A549 (cell line): Measurements from ENCODE around the gene TIAM2. TPM values are rescaled to one million over a fixed set of nuclear protein-coding genes. Genes with fewer than 3 reads are reported as not detected.

Experiments used
- ATAC-seq, 2 experiments: fragments of 200-7000 bp in 1 of 2; fragments of >200 bp in 1 of 2; cut with Nextera tagmentation in 1 of 2; cut with Tn5 transposase in 1 of 2; 3 replicates each; pipeline versions ENCODE4 v1.8.0 to v1.9.1; 2018 to 2020; ENCODE audit warnings: mild to moderate bottlenecking in 1 of 2, moderate library complexity in 1 of 2
- CTCF ChIA-PET: fragments of 300-600 bp; sonication (Branson Sonifier 250); formaldehyde crosslinking; extraction: SDS; loops from one replicate; lab custom pipeline; 2021; ENCODE audit warnings: antibody characterized with exemption, inconsistent platforms; lab: Yijun Ruan, JAX
- POLR2A ChIA-PET: fragments of 350-600 bp; formaldehyde crosslinking; extraction: SDS; loops from one replicate; lab custom pipeline; 2021; ENCODE audit warnings: antibody characterized with exemption, inconsistent platforms; lab: Yijun Ruan, JAX
- DNase-seq, 2 experiments: peaks; one replicate each; pipeline versions ENCODE4 v3.0.0 to v3.0.0-alpha.2; 2011 to 2016; ENCODE audit warnings: low read depth in 1 of 2, low spot score in 1 of 2
- FAIRE-seq: peaks from 2 replicates; lab custom pipeline; 2011; peaks lifted over from hg19 to GRCh38; lab: Jason Lieb, UNC
- H3K27ac ChIP-seq, 2 experiments: fragments of >200 bp; sonication (Bioruptor Twin); formaldehyde crosslinking; 3 replicates each; pipeline ENCODE4 v1.5.1; 2016 to 2017
- H3K4me1 ChIP-seq: fragments of >200 bp; sonication (Bioruptor Twin); formaldehyde crosslinking; 3 replicates; pipeline ENCODE4 v1.6.1; 2016
- H3K4me2 ChIP-seq: fragments of >200 bp; sonication (Bioruptor Twin); formaldehyde crosslinking; 3 replicates; pipeline ENCODE4 v1.6.1; 2016
- H3K4me3 ChIP-seq: fragments of >200 bp; sonication (Bioruptor Twin); formaldehyde crosslinking; 3 replicates; pipeline ENCODE4 v1.5.1; 2016
- H3K9me3 ChIP-seq: fragments of >200 bp; sonication (Bioruptor Twin); formaldehyde crosslinking; 3 replicates; pipeline ENCODE4 v1.6.1; 2016
- CBX2 ChIP-seq: fragments of 200-600 bp; sonication (generic); IDR thresholded peaks from 2 replicates; pipeline ENCODE4 v1.6.1; 2016; ENCODE audit warnings: low read depth, mild to moderate bottlenecking, borderline replicate concordance
- CBX8 ChIP-seq: fragments of 200-600 bp; sonication (generic); IDR thresholded peaks from 2 replicates; pipeline ENCODE4 v1.6.1; 2016
- CHD2 ChIP-seq: fragments of 150-350 bp; IDR thresholded peaks from 2 replicates; pipeline ENCODE4 v1.6.1; 2014; ENCODE audit warnings: low read length; ENCODE audit not compliant: partially characterized antibody
- CTCF ChIP-seq: fragments of >200 bp; sonication (Bioruptor Twin); formaldehyde crosslinking; IDR thresholded peaks from 3 replicates; pipeline ENCODE4 v1.5.1; 2016
- FOSL2 ChIP-seq, 2 experiments: fragments of 450-650 bp in 1 of 2; fragments of >200 bp in 1 of 2; sonication (Bioruptor Twin) in 1 of 2; formaldehyde crosslinking; IDR thresholded peaks; 2 replicates each; pipeline versions ENCODE4 v1.5.0 to v1.6.1; 2016 to 2020; ENCODE audit warnings: mild to moderate bottlenecking in 1 of 2, moderate library complexity in 1 of 2
- HDAC2 ChIP-seq: fragments of 200-600 bp; sonication (generic); IDR thresholded peaks from 2 replicates; pipeline ENCODE4 v1.6.1; 2016
- HOXB13 ChIP-seq: fragments of 250-450 bp; sonication (Bioruptor Pico); IDR thresholded peaks from 2 replicates; pipeline ENCODE4 v1.5.0; 2020; ENCODE audit warnings: low read depth, mild to moderate bottlenecking, moderate library complexity
- JUNB ChIP-seq: fragments of >200 bp; sonication (Bioruptor Twin); formaldehyde crosslinking; IDR thresholded peaks from 2 replicates; pipeline ENCODE4 v1.6.1; 2016
- KDM5A ChIP-seq: fragments of 200-600 bp; sonication (generic); IDR thresholded peaks from 2 replicates; pipeline ENCODE4 v1.6.1; 2016; ENCODE audit warnings: antibody characterized with exemption, mild to moderate bottlenecking
- MAFK ChIP-seq: fragments of 450-650 bp; IDR thresholded peaks from 2 replicates; pipeline ENCODE4 v1.6.1; 2014; ENCODE audit not compliant: partially characterized antibody
- RAD21 ChIP-seq, 2 experiments: fragments of >200 bp in 1 of 2; sonication (Bioruptor Twin) in 1 of 2; formaldehyde crosslinking in 1 of 2; IDR thresholded peaks in 1 of 2; conservative IDR thresholded peaks in 1 of 2; 2 replicates in 1 of 2; 3 replicates in 1 of 2; pipeline ENCODE4 v1.6.1; 2012 to 2018; ENCODE audit warnings: inconsistent platforms in 1 of 2
- RARB ChIP-seq: fragments of 250-450 bp; sonication (Bioruptor Pico); IDR thresholded peaks from 2 replicates; pipeline ENCODE4 v1.8.0; 2021; ENCODE audit warnings: mild to moderate bottlenecking, moderate library complexity
- RNF2 ChIP-seq: fragments of 200-600 bp; sonication (generic); IDR thresholded peaks from 2 replicates; pipeline ENCODE4 v1.6.1; 2016; ENCODE audit warnings: low read depth, mild to moderate bottlenecking, antibody characterized with exemption, moderate library complexity, borderline replicate concordance
- SMC3 ChIP-seq: fragments of >200 bp; sonication (Bioruptor Twin); formaldehyde crosslinking; IDR thresholded peaks from 3 replicates; pipeline ENCODE4 v1.6.1; 2018; ENCODE audit warnings: inconsistent platforms
- TFCP2L1 ChIP-seq: fragments of 250-450 bp; sonication (Bioruptor Pico); IDR thresholded peaks from 2 replicates; pipeline ENCODE4 v1.5.0; 2021; ENCODE audit warnings: mild to moderate bottlenecking
- ZFP36 ChIP-seq: fragments of 450-650 bp; IDR thresholded peaks from 2 replicates; pipeline ENCODE4 v1.6.1; 2014; ENCODE audit warnings: borderline replicate concordance; ENCODE audit not compliant: partially characterized antibody
- ZSCAN20 ChIP-seq: fragments of 250-450 bp; sonication (Bioruptor Pico); IDR thresholded peaks from 2 replicates; pipeline ENCODE4 v1.8.0; 2022; ENCODE audit warnings: mild to moderate bottlenecking, moderate library complexity
- polyA plus RNA-seq, 4 experiments: library from polyadenylated mRNA; depleted of rRNA in 3 of 4; stranded (reverse); fragments of >200 nt; fragmentation: RNase III in 1 of 4; extraction: RNeasy Plus Mini Kit Qiagen cat#74134 plus additional on column Dnase treatment in 1 of 4; gene quantifications; 2 replicates in 3 of 4; 3 replicates in 1 of 4; pipeline ENCODE4 v1.2.3, GENCODE V29; 2011 to 2017
- TF ChIP-seq, protein P1 (sequence below): fragments of 150-350 bp; IDR thresholded peaks from 2 replicates; pipeline ENCODE4 v1.6.1; 2014; ENCODE audit warnings: low read depth, mild to moderate bottlenecking, low read length
- TF ChIP-seq, protein P2 (sequence below): fragments of >200 bp; sonication (Bioruptor Twin); formaldehyde crosslinking; IDR thresholded peaks from 3 replicates; pipeline ENCODE4 v1.6.1; 2016
- TF ChIP-seq, protein P3 (sequence below): fragments of 200-600 bp; sonication (generic); IDR thresholded peaks from 2 replicates; pipeline ENCODE4 v1.6.1; 2016; ENCODE audit warnings: antibody characterized with exemption, mild to moderate bottlenecking, moderate library complexity

TIAM2 gene
- polyA plus RNA-seq, 2 of the 4 experiments (the other 2 are of a cell fraction) = 2.5 to 3.1 TPM

DNA sequence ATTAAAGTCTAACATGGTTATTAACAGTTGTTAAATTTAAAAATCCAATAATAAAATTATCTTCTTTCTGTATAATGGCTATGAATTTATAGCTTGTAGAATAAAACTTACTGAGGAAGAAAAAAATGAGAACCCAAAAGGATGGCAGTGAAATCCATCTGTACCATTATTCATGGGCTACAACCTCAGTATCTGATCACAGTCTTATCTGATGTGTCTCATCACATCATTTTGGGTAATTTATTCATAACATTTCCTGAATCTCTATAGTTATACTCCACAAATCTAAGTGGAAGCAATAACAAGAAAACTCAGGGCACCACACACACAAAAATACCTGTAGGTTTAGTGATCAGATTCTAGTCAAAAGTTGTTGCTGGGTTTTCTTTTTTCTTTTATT is 276.0 kb downstream of the TIAM2 start:
- no peak overlapping the region for H3K4me3 ChIP-seq
- FAIRE-seq = no peak
- H3K27ac ChIP-seq = no peak overlapping the region
- DNase-seq = no peak
- peaks cover 17% of the 10 kb centered on the region for H3K4me1 ChIP-seq
- H3K4me2 ChIP-seq = no peak overlapping the region
- no peak for TF ChIP-seq RARB (CRISPR knock-in tag)
- no peak for TF ChIP-seq RNF2
- TF ChIP-seq HOXB13 (CRISPR knock-in tag) = no peak
- TF ChIP-seq, protein P1, sequence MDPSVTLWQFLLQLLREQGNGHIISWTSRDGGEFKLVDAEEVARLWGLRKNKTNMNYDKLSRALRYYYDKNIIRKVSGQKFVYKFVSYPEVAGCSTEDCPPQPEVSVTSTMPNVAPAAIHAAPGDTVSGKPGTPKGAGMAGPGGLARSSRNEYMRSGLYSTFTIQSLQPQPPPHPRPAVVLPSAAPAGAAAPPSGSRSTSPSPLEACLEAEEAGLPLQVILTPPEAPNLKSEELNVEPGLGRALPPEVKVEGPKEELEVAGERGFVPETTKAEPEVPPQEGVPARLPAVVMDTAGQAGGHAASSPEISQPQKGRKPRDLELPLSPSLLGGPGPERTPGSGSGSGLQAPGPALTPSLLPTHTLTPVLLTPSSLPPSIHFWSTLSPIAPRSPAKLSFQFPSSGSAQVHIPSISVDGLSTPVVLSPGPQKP = no peak
- no peak for TF ChIP-seq SMC3
- TF ChIP-seq, protein P2, sequence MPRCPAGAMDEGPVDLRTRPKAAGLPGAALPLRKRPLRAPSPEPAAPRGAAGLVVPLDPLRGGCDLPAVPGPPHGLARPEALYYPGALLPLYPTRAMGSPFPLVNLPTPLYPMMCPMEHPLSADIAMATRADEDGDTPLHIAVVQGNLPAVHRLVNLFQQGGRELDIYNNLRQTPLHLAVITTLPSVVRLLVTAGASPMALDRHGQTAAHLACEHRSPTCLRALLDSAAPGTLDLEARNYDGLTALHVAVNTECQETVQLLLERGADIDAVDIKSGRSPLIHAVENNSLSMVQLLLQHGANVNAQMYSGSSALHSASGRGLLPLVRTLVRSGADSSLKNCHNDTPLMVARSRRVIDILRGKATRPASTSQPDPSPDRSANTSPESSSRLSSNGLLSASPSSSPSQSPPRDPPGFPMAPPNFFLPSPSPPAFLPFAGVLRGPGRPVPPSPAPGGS = no peak
- TF ChIP-seq TFCP2L1 (CRISPR knock-in tag) = no peak
- no peak for TF ChIP-seq HDAC2
- TF ChIP-seq CBX8 = no peak
- TF ChIP-seq ZFP36 = no peak
- TF ChIP-seq, protein P3, sequence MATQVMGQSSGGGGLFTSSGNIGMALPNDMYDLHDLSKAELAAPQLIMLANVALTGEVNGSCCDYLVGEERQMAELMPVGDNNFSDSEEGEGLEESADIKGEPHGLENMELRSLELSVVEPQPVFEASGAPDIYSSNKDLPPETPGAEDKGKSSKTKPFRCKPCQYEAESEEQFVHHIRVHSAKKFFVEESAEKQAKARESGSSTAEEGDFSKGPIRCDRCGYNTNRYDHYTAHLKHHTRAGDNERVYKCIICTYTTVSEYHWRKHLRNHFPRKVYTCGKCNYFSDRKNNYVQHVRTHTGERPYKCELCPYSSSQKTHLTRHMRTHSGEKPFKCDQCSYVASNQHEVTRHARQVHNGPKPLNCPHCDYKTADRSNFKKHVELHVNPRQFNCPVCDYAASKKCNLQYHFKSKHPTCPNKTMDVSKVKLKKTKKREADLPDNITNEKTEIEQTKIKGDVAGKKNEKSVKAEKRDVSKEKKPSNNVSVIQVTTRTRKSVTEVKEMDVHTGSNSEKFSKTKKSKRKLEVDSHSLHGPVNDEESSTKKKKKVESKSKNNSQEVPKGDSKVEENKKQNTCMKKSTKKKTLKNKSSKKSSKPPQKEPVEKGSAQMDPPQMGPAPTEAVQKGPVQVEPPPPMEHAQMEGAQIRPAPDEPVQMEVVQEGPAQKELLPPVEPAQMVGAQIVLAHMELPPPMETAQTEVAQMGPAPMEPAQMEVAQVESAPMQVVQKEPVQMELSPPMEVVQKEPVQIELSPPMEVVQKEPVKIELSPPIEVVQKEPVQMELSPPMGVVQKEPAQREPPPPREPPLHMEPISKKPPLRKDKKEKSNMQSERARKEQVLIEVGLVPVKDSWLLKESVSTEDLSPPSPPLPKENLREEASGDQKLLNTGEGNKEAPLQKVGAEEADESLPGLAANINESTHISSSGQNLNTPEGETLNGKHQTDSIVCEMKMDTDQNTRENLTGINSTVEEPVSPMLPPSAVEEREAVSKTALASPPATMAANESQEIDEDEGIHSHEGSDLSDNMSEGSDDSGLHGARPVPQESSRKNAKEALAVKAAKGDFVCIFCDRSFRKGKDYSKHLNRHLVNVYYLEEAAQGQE = no peak
- TF ChIP-seq KDM5A = no peak
- TF ChIP-seq MAFK = no peak
- no peak for TF ChIP-seq FOSL2 (IDR thresholded peaks at IDR 0.05)
- no peak for TF ChIP-seq FOSL2 (CRISPR knock-in tag; IDR thresholded peaks at IDR 0.05)
- no peak for TF ChIP-seq RAD21 (conservative IDR thresholded peaks at IDR 0.05 in 1 of 2, IDR thresholded peaks at IDR 0.05 in 1 of 2)
- no peak for TF ChIP-seq JUNB
- TF ChIP-seq CTCF = no peak
- TF ChIP-seq CHD2 = no peak
- no peak for TF ChIP-seq ZSCAN20
- TF ChIP-seq CBX2 = no peak
- ChIA-PET POLR2A (no interaction called here), CTCF (no interaction called here)
- ATAC-seq = no peak
- no peaks in the 10 kb centered on the region for H3K9me3 ChIP-seq
